GM23248 (cell line): ENCODE data around the gene AOPEP. TPM values are rescaled to one million over a fixed set of nuclear protein-coding genes. Genes with fewer than 3 reads are reported as not detected.

Experiments
- DNase-seq: peaks from one replicate; pipeline ENCODE4 v3.0.0-alpha.2; 2015
- H2AFZ ChIP-seq: fragments of 200-600 bp; sonication (generic); 2 replicates; pipeline ENCODE4 v1.6.1; 2016; ENCODE audit warnings: antibody characterized with exemption
- H3F3A ChIP-seq: fragments of 200-600 bp; sonication (generic); 2 replicates; pipeline ENCODE4 v1.6.1; 2016; ENCODE audit warnings: mild to moderate bottlenecking, antibody characterized with exemption, mixed run types; ENCODE audit not compliant: insufficient read depth
- H3K27ac ChIP-seq: fragments of 200-600 bp; sonication (generic); 2 replicates; pipeline ENCODE4 v1.5.1; 2016; ENCODE audit warnings: mild to moderate bottlenecking
- H3K27me3 ChIP-seq: fragments of 200-600 bp; sonication (generic); replicated peaks from 2 replicates; pipeline ENCODE4 v1.6.1; 2016; ENCODE audit warnings: mild to moderate bottlenecking; ENCODE audit not compliant: insufficient read depth
- H3K36me3 ChIP-seq: fragments of 200-600 bp; sonication (generic); 2 replicates; pipeline ENCODE4 v1.6.1; 2016; ENCODE audit warnings: low read depth, mild to moderate bottlenecking
- H3K4me1 ChIP-seq: fragments of 200-600 bp; sonication (generic); 2 replicates; pipeline ENCODE4 v1.6.1; 2016; ENCODE audit warnings: mild to moderate bottlenecking; ENCODE audit not compliant: insufficient read depth
- H3K4me2 ChIP-seq: fragments of 200-600 bp; sonication (generic); one replicate; pipeline ENCODE4 v1.6.1; 2016; ENCODE audit warnings: mild to moderate bottlenecking; ENCODE audit not compliant: unreplicated experiment
- H3K4me3 ChIP-seq: fragments of 200-600 bp; sonication (generic); 2 replicates; pipeline ENCODE4 v1.5.1; 2016; ENCODE audit warnings: mild to moderate bottlenecking
- H3K79me2 ChIP-seq: fragments of 200-600 bp; sonication (generic); 2 replicates; pipeline ENCODE4 v1.6.1; 2016; ENCODE audit warnings: mild to moderate bottlenecking; ENCODE audit not compliant: insufficient read depth
- H3K9ac ChIP-seq: fragments of 200-600 bp; sonication (generic); 2 replicates; pipeline ENCODE4 v1.6.1; 2016; ENCODE audit warnings: mild to moderate bottlenecking
- H3K9me2 ChIP-seq: fragments of 200-600 bp; sonication (generic); 2 replicates; pipeline ENCODE4 v1.6.1; 2016; ENCODE audit warnings: mixed run types, mild to moderate bottlenecking, moderate library complexity; ENCODE audit not compliant: insufficient read depth
- H3K9me3 ChIP-seq: fragments of 200-600 bp; sonication (generic); one replicate; pipeline ENCODE4 v1.6.1; 2017; ENCODE audit warnings: low read depth
- H4K20me1 ChIP-seq: fragments of 200-600 bp; sonication (generic); 2 replicates; pipeline ENCODE4 v1.6.0; 2016; ENCODE audit not compliant: insufficient read depth
- EZH2 ChIP-seq: fragments of 200-600 bp; sonication (generic); IDR thresholded peaks from 2 replicates; pipeline ENCODE4 v1.6.1; 2018; ENCODE audit warnings: antibody characterized with exemption, mild to moderate bottlenecking; ENCODE audit not compliant: insufficient read depth, poor library complexity, severe bottlenecking
- EZH2phosphoT487 ChIP-seq: fragments of 200-600 bp; sonication (generic); IDR thresholded peaks from 2 replicates; pipeline ENCODE4 v1.6.1; 2018; ENCODE audit warnings: antibody characterized with exemption, moderate library complexity, mild to moderate bottlenecking, low read depth; ENCODE audit not compliant: insufficient read depth
- WGBS, 2 experiments: methylation state at CpG; one replicate each; pipeline ENCODE4 v1.1.6; 2015 to 2017; ENCODE audit warnings: low lambda C conversion rate in 2 of 2, low coverage in 1 of 2; ENCODE audit errors: missing lambda C conversion rate in 2 of 2; 5-methylcytosine and 5-hydroxymethylcytosine counted together
- in situ Hi-C: fragments of 300-500 bp; cut with MboI; formaldehyde crosslinking; loops from 2 replicates; pipeline ENCODE4 v1.15.0; 2020
- polyA plus RNA-seq: library from polyadenylated mRNA; unstranded; fragments of >200 nt; fragmentation: Nextera tagmentation; extraction: Ambion mirVana; gene quantifications from 2 replicates; pipeline ENCODE4 v1.2.1, GENCODE V29; 2016
- total RNA-seq: library from RNA; depleted of rRNA; stranded (reverse); fragments of >200 nt; shearing (Covaris generic); gene quantifications from 2 replicates; pipeline ENCODE4 v1.2.3, GENCODE V29; 2014

The AOPEP gene
- total and polyA plus RNA-seq, 2 experiments from 2014 or later = 90.0 to 120 TPM

GRCh38 chr9:94783102-94783682 is 56.7 kb downstream of the AOPEP start:
- no peak for TF ChIP-seq EZH2phosphoT487
- TF ChIP-seq EZH2 = no peak

GRCh38 chr9:94783928-94784327 is 57.4 kb downstream of the AOPEP start:
- no peak overlapping the region for H2AFZ ChIP-seq
- H4K20me1 ChIP-seq = no peaks in the 10 kb centered on the region
- H3K27me3 ChIP-seq = no peaks in the 10 kb centered on the region
- H3K4me3 ChIP-seq = no peak overlapping the region
- no peak for DNase-seq
- no peak overlapping the region for H3K4me2 ChIP-seq
- H3K36me3 ChIP-seq = no peaks in the 10 kb centered on the region
- 94 to 96% methylated on average over 2 of the region's 2 CpGs for WGBS, 2 experiments
- H3K79me2 ChIP-seq = no peaks in the 10 kb centered on the region
- no peak overlapping the region for H3K9ac ChIP-seq
- no peaks in the 10 kb centered on the region for H3K9me2 ChIP-seq
- no peaks in the 10 kb centered on the region for H3K9me3 ChIP-seq
- H3K27ac ChIP-seq = peak overlapping the region; percentile 86
- H3K4me1 ChIP-seq = peaks cover 34% of the 10 kb centered on the region
- in situ Hi-C loops = loop anchor here (25.0 kb wide), 1 partner anchor 228 kb away; no protein-coding TSS in a partner anchor
- TF ChIP-seq EZH2phosphoT487 (no peak), EZH2 (no peak)
- peaks cover 30% of the 10 kb centered on the region for H3F3A ChIP-seq

More at GRCh38 chr9:94783102-94783682, 56.7 kb downstream of the AOPEP start:
- peak overlapping the region; percentile 58 for H2AFZ ChIP-seq
- no peaks in the 10 kb centered on the region for H3K27me3 ChIP-seq
- H3K9ac ChIP-seq = peak overlapping the region; percentile 76
- peaks cover 34% of the 10 kb centered on the region for H3K4me1 ChIP-seq
- no peaks in the 10 kb centered on the region for H4K20me1 ChIP-seq
- H3K4me2 ChIP-seq = peak overlapping the region; percentile 43
- peaks cover 30% of the 10 kb centered on the region for H3F3A ChIP-seq
- H3K9me2 ChIP-seq = no peaks in the 10 kb centered on the region
- in situ Hi-C loops = loop anchor here (25.0 kb wide), 1 partner anchor 229 kb away; no protein-coding TSS in a partner anchor
- peak overlapping the region; percentile 55 for H3K4me3 ChIP-seq
- H3K9me3 ChIP-seq = no peaks in the 10 kb centered on the region
- DNase-seq = peak; percentile 94
- no peaks in the 10 kb centered on the region for H3K79me2 ChIP-seq
- H3K36me3 ChIP-seq = no peaks in the 10 kb centered on the region
- 28 to 29% methylated on average over 14 of the region's 14 CpGs for WGBS, 2 experiments
- peak overlapping the region; percentile 86 for H3K27ac ChIP-seq

GRCh38 chr9:94785215-94786169 is 59.0 kb downstream of the AOPEP start:
- Histone ChIP-seq H2AFZ (no peak overlapping the region), H3K79me2 (no peaks in the 10 kb centered on the region), H4K20me1 (no peaks in the 10 kb centered on the region), H3K9me2 (no peaks in the 10 kb centered on the region), H3K9me3 (no peaks in the 10 kb centered on the region), H3K4me1 (peaks cover 30% of the 10 kb centered on the region), H3K4me2 (no peak overlapping the region), H3K27ac (no peak overlapping the region), H3F3A (peaks cover 26% of the 10 kb centered on the region), H3K9ac (no peak overlapping the region), H3K36me3 (no peaks in the 10 kb centered on the region), H3K27me3 (no peaks in the 10 kb centered on the region), H3K4me3 (no peak overlapping the region)
- in situ Hi-C loops = loop anchor here (25.0 kb wide), 1 partner anchor 227 kb away; no protein-coding TSS in a partner anchor
- TF ChIP-seq EZH2 = no peak
- TF ChIP-seq EZH2phosphoT487 = no peak
- 91% methylated on average over 10 of the region's 10 CpGs for WGBS, 2 experiments
- DNase-seq = no peak

- Histone ChIP-seq H3K4me3 (no peak overlapping the region), H3K36me3 (no peaks in the 10 kb centered on the region), H3K9me3 (no peaks in the 10 kb centered on the region), H3K27me3 (no peaks in the 10 kb centered on the region), H3K9me2 (no peaks in the 10 kb centered on the region), H3K4me1 (peaks cover 25% of the 10 kb centered on the region), H2AFZ (no peak overlapping the region), H3K79me2 (no peaks in the 10 kb centered on the region), H3K9ac (no peak overlapping the region), H3F3A (peaks cover 19% of the 10 kb centered on the region), H4K20me1 (no peaks in the 10 kb centered on the region), H3K27ac (no peak overlapping the region), H3K4me2 (no peak overlapping the region)
- in situ Hi-C loops = loop anchor here (25.0 kb wide), 1 partner anchor 226 kb away; no protein-coding TSS in a partner anchor
- no peak for DNase-seq
- WGBS, 2 experiments = 58 to 77% methylated on average over 3 of the region's 3 CpGs
- TF ChIP-seq EZH2 (no peak), EZH2phosphoT487 (no peak)
Measured at GRCh38 chr9:94786586-94786985, 60.1 kb downstream of the AOPEP start.
